GM19351 (cell line): ENCODE measurements around the gene IGF1R.

Source experiments
- ATAC-seq: cut with Tn5 transposase; IDR thresholded peaks from one replicate; pipeline ENCODE4 v1.9.1; 2021; ENCODE audit warnings: mild to moderate bottlenecking, moderate library complexity; ENCODE audit not compliant: unreplicated experiment

Gene IGF1R

DNA sequence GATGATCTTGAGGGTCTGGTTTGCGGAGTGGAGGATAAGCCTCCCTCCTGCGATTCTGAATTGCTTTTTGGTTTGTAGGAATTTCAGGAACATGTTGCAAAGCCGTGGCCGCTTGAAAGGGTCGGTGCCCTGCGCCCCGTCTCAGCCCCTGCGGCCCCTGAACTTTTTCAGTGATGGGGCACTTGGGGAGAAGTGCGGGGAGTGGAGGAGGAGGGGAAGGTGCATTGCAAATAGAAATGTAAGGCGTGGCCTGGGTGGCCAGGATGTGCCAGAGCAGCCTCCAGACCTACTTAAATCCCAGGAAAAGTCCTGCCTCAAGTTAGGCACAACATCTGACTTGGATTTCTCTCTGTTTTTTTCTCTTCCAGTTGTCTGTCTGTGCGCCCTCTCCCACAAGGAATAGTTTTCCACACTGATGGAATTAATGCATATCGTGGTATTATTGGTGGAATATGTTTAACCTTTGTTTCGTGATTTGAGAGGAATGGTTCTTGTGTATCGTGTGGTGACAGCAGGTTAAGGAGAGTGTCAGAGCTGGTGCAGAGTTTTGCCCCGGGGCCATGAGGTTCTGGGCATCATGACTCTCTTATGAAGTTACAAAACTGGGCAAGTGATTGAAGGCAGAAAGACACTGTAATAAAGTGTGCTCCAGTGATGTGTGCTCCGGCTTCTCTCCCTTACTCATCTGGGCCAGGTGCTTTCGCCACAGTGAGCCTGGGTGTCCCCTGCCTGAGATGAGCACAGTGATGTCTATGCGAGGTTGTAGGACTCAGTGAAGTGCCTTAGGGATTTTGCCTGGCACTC lies 205.5 kb downstream of the IGF1R start:
- no peak for ATAC-seq

GRCh38 chr15:98854496-98854895 lies 206.2 kb downstream of the IGF1R start:
- no peak for ATAC-seq

- ATAC-seq, result no peak
Measured at GRCh38 chr15:98855067-98855814, 206.9 kb downstream of the IGF1R start.

- ATAC-seq, result no peak
Measured at GRCh38 chr15:98855815-98856531, 207.6 kb downstream of the IGF1R start.

- no peak for ATAC-seq
Measured at GRCh38 chr15:98856532-98856907, 208.2 kb downstream of the IGF1R start.

GRCh38 chr15:98858610-98859023 lies 210.3 kb downstream of the IGF1R start:
- no peak for ATAC-seq

GRCh38 chr15:98859149-98859548 lies 210.8 kb downstream of the IGF1R start:
- ATAC-seq, result no peak

GRCh38 chr15:98860281-98861041 lies 212.1 kb downstream of the IGF1R start:
- no peak for ATAC-seq

GRCh38 chr15:98861188-98861587 lies 212.8 kb downstream of the IGF1R start:
- ATAC-seq, result no peak

DNA sequence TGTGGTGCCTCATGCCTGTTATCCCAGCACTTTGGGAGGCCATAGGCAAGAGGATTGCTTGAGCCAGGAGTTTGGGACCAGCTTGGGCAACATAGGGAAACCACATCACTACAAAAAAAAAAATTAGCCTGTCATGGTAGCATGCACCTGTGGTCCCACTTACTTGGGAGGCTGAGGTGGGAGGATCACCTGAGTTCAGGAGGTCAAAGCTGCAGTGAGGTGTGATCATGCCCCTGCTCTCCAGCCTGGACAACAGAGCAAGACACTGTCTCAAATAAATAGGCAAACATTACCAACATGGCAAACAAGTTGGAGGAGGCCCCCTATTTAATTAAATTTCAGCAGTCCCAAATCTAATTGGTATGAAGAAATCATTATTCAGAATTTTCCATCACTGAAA lies 215.6 kb downstream of the IGF1R start:
- ATAC-seq, result no peak

- ATAC-seq, result peak; percentile 92
Measured at GRCh38 chr15:98865397-98866339, 217.3 kb downstream of the IGF1R start.

DNA sequence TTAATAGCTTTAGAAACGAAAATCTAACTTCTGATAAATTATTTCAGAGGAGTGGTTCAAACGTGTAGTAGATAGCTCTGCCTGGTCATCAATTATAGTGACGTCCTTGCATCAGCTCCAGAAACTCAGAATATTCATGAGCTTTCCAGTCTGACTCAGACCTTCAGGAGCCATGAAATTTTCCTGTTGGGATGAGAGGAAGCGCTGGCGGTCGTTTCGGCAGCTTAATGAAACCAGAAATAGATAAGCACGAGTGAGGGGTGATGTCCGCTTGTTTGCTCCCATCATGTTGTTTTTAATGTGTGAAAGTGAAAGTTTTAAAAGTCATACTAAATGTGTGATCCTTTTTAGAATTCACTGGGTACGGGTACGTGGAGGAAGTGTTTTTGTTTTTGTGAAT lies 218.2 kb downstream of the IGF1R start:
- ATAC-seq, result no peak

DNA sequence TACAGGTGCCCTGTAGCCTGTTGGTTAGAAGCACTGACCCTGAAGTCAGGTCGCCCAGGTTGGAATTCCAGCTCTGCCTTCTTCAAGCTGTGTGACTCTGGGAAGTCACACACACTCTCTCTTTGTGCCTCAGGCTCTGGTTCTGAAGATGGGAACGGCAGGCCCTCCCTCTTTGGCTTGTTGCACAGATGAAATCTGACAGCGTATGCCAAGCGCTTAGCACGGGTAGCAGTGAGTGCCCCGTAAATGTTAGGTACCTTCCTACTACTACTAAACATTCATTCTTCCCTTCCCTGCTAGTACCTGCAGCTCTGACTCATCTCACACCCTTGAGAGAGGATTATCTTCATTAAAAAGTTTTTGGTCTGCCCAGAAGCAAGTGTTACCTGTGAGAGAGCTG lies 220.2 kb downstream of the IGF1R start:
- ATAC-seq, result no peak

- no peak for ATAC-seq
Measured at GRCh38 chr15:98870788-98871187, 222.4 kb downstream of the IGF1R start.

- ATAC-seq, result no peak
Measured at GRCh38 chr15:98872774-98873173, 224.4 kb downstream of the IGF1R start.

DNA sequence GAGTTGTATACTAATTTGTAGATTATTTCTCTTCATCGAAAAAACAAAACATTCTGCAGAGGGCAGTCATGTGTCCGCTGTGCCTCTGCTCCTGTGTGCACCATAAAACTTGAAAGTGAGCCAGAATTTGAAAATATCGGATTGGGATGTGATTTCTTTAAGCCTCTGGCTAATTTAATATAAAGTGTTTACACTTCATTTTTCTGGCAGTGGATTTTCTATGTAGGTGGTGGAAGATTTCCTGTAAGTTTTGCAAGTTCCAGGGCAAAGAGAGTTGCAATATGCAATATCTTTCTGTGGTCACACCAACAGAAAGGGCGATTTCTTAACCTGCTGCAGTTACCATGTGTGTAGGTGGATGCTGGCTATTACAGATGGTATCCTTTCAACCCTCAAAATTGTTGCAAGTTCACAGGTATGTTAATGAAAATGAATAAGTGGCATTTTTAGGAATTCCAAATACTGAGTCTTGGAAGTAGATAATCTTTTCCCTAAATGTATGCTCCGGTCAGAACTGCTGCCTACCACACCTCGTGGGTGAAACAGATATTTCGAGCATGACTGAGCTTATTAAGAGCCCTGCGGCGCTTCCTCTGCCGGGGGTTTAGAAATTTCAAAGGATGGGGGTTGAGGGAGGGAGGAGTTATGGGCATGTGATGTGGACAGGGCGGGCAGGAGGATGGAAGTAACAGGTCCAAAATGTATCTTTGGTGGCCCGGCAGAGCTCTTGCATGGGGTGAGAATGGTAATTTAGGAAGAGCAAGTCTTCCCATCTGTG lies 225.3 kb downstream of the IGF1R start:
- ATAC-seq, result peak; percentile 79

GRCh38 chr15:98874370-98874769 lies 226.0 kb downstream of the IGF1R start:
- no peak for ATAC-seq

- ATAC-seq, result no peak
Measured at GRCh38 chr15:98874773-98875172, 226.4 kb downstream of the IGF1R start.

GRCh38 chr15:98875309-98875708 lies 227.0 kb downstream of the IGF1R start:
- ATAC-seq, result no peak
